ENCODE results near the gene SLC6A8. TPM values are rescaled to one million over a fixed set of nuclear protein-coding genes. Genes with fewer than 3 reads are reported as not detected.

SLC6A8 gene
- total and polyA plus RNA-seq, 5 donors from 2014 or later, result 0.08 to 3.4 (median 0.28) TPM

- DNase-seq, result peak; percentile 58 to 72 (median 71)
- Mint-ChIP-seq H3K9me3 (peaks cover 0 to 1% (median 0%) of the 10 kb centered on the region in 7 donors), H3K27ac (peak overlapping the region in 1 of 3 donors; percentile 5), H3K4me1 (peaks cover 0 to 8% (median 6%) of the 10 kb centered on the region in 4 donors), H3K27me3 (peaks cover 12% of the 10 kb centered on the region), H3K36me3 (no peaks in the 10 kb centered on the region), H3K4me3 (peak overlapping the region in 3 of 4 donors; percentile 48 to 91 (median 65))
- ATAC-seq (ENCODE audit: low read depth in 2 of 2), result peak; percentile 87 to 91
- no peak overlapping the region for H3K27ac ChIP-seq (ENCODE audit: insufficient read depth, low read length, poor library complexity, severe bottlenecking)
- H3K36me3 ChIP-seq (ENCODE audit: control insufficient read depth, insufficient read depth, low read length), result no peaks in the 10 kb centered on the region
- no peak overlapping the region for H3K4me3 ChIP-seq (ENCODE audit: low read depth, low read length)
- H3K27me3 ChIP-seq (ENCODE audit: control insufficient read depth, insufficient read depth, low read length), result no peaks in the 10 kb centered on the region
- no peaks in the 10 kb centered on the region for H3K4me1 ChIP-seq (ENCODE audit: control insufficient read depth, insufficient read depth, low read length, poor library complexity, severe bottlenecking)
- H3K9me3 ChIP-seq (ENCODE audit: control insufficient read depth in 2 of 2, low read length in 2 of 2), result no peaks in the 10 kb centered on the region
Measured at GRCh38 chrX:153667956-153668396, 19.8 kb upstream of the SLC6A8 start.

- Histone ChIP-seq H3K27ac (ENCODE audit: insufficient read depth, low read length, poor library complexity, severe bottlenecking) (no peak overlapping the region), H3K36me3 (ENCODE audit: control insufficient read depth, insufficient read depth, low read length) (no peaks in the 10 kb centered on the region), H3K27me3 (ENCODE audit: control insufficient read depth, insufficient read depth, low read length) (no peaks in the 10 kb centered on the region), H3K9me3 (ENCODE audit: control insufficient read depth in 2 of 2, low read length in 2 of 2) (no peaks in the 10 kb centered on the region), H3K4me1 (ENCODE audit: control insufficient read depth, insufficient read depth, low read length, poor library complexity, severe bottlenecking) (no peaks in the 10 kb centered on the region), H3K4me3 (ENCODE audit: low read depth, low read length) (no peak overlapping the region)
- no peak for ATAC-seq (ENCODE audit: low read depth in 2 of 2)
- no peak for DNase-seq
- H3K36me3 Mint-ChIP-seq, result no peaks in the 10 kb centered on the region
- H3K9me3 Mint-ChIP-seq, result peaks cover 0 to 1% (median 0%) of the 10 kb centered on the region in 7 donors
- H3K27ac Mint-ChIP-seq, result peak overlapping the region in 1 of 3 donors; percentile 5
- peaks cover 0 to 8% (median 6%) of the 10 kb centered on the region in 4 donors for H3K4me1 Mint-ChIP-seq
- no peak overlapping the region for H3K4me3 Mint-ChIP-seq
- peaks cover 12% of the 10 kb centered on the region for H3K27me3 Mint-ChIP-seq
Measured at GRCh38 chrX:153668423-153669173, 19.1 kb upstream of the SLC6A8 start.

DNA sequence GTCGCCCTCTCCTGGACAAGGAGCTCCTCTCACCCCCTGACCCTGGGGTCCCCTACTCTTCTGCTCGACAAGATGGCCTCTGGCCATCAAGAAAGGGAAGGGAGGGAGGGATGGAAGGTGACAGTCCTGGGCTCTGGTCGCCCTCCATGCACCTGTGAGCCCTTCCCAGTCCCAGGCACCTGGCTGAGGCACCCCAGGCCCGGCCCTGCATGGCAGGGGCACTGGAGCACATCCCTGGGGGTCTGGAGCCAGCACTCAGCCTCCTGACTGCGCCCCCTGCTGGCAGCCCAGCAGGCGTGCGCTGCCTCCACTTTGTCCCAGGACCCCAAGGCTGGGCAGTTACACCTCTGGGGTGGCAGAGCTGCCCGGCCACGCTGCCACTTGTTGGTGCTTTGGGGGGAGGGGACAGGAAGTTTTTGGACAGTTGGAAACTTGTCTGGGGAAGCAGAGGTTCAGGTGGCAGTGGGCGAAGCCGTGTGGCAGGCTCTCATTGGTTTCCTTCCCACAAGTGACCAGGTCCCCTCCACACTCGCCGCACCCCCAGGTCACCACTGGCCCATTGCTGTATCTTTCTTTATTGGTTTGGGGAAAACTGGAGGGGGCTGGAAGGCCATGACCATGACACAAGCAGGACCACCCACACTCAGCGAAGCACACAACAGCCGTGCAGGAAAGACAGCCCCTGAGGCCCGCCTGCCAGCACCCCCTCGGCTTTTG lies 18.4 kb upstream of the SLC6A8 start:
- DNase-seq (peak; percentile 10 to 38 (median 29)), ATAC-seq (ENCODE audit: low read depth in 2 of 2) (no peak)
- Histone ChIP-seq H3K4me1 (ENCODE audit: control insufficient read depth, insufficient read depth, low read length, poor library complexity, severe bottlenecking) (no peaks in the 10 kb centered on the region), H3K27me3 (ENCODE audit: control insufficient read depth, insufficient read depth, low read length) (no peaks in the 10 kb centered on the region), H3K36me3 (ENCODE audit: control insufficient read depth, insufficient read depth, low read length) (no peaks in the 10 kb centered on the region), H3K27ac (ENCODE audit: insufficient read depth, low read length, poor library complexity, severe bottlenecking) (no peak overlapping the region), H3K4me3 (ENCODE audit: low read depth, low read length) (no peak overlapping the region), H3K9me3 (ENCODE audit: control insufficient read depth in 2 of 2, low read length in 2 of 2) (no peaks in the 10 kb centered on the region)
- H3K4me3 Mint-ChIP-seq, result no peak overlapping the region
- H3K27me3 Mint-ChIP-seq, result peaks cover 15% of the 10 kb centered on the region
- H3K9me3 Mint-ChIP-seq, result peaks cover 0 to 1% (median 0%) of the 10 kb centered on the region in 7 donors
- H3K36me3 Mint-ChIP-seq, result no peaks in the 10 kb centered on the region
- H3K27ac Mint-ChIP-seq, result peak overlapping the region in 1 of 3 donors; percentile 52
- H3K4me1 Mint-ChIP-seq, result peaks cover 0 to 9% (median 6%) of the 10 kb centered on the region in 4 donors

DNA sequence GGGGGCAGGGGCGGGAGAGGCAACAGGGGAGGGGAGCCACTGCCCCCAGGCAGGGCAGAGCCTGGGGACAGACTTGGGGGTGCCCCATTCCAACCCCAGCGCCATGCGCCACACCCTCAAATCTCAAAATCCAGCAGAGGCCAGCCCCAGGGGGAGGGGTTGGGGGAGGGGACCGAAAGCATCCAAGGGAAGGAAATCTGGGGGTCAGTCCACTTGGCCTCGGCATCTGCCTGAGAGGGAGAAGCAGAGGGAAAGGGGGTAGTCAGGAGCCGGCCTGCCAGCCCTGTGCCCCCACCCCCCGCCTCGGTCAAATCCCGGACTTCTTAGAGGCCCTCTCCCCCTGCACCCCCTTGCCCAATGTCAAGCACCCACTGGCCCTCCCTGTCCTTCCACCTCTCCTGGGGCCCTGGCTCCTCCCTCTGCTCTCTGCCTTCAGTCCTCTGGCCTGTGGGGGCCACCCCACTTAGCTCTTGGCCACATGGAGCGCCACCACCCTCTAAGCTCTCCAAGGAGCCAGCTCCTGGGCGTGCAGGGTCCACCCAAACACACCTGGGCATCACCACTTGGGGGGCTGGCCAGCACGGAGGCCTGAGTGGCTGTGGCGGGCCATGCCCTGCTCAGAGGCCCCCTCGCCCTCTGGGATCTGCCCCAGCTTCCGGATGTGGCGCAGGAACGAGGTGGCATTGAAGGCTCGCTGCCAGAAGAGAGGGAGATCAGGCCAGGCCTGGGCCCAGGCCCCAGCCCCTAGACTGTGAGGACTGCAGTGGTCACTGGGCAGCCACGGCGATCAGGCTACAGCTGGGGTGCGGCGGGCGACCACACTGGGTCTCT lies 17.6 kb upstream of the SLC6A8 start:
- H3K9me3 ChIP-seq (ENCODE audit: control insufficient read depth in 2 of 2, low read length in 2 of 2), result no peaks in the 10 kb centered on the region
- DNase-seq, result no peak

DNA sequence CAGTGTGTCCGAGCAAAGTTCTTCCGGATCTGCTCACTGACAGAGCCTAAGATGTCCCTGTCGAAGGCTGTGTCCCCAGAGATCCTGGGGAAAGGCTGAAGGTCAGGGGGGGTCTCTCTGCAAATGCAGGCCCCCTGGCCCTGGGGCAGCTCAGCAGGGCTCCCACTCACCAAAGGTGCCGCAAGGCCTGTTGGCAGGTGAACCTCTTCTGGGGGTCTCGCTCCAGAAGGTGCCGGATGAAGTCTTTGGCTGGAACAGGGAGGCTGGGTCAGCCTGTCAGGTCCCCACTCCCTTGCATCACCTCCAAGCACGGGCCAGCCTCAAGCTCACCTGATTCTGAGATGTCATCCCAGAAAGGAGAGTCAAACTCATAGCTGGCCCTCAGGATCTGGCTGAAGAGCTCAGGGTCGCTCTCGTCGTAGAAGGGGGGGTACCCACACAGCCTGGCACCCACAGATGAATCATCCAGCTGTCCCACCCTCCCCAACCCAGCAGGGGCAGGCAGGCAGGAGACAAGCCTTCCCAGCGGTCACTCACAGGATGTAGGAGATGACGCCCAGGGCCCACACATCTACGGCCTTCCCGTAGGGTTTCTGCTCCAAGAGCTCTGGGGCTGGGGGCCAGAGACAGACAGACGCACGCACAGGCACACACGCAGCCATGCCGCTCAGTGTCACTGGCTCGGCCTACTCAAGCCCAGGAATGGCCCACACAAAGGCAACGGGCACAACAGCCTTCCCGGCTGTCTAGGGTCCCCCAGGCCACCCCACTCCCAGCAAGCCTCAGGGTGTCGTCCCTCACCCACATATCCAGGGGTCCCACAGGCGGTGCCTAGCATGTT lies 16.8 kb upstream of the SLC6A8 start:
- H3K4me1 Mint-ChIP-seq, result peaks cover 0 to 9% (median 6%) of the 10 kb centered on the region in 4 donors

More for the DNA sequence above, 17.6 kb upstream of the SLC6A8 start:
- no peak overlapping the region for H3K4me3 ChIP-seq (ENCODE audit: low read depth, low read length)
- H3K4me1 Mint-ChIP-seq, result peaks cover 0 to 9% (median 6%) of the 10 kb centered on the region in 4 donors
- H3K27ac Mint-ChIP-seq, result no peak overlapping the region
- no peak overlapping the region for H3K4me3 Mint-ChIP-seq
- H3K27me3 ChIP-seq (ENCODE audit: control insufficient read depth, insufficient read depth, low read length), result no peaks in the 10 kb centered on the region
- peaks cover 0 to 1% (median 0%) of the 10 kb centered on the region in 7 donors for H3K9me3 Mint-ChIP-seq
- ATAC-seq (ENCODE audit: low read depth in 2 of 2), result no peak
- H3K4me1 ChIP-seq (ENCODE audit: control insufficient read depth, insufficient read depth, low read length, poor library complexity, severe bottlenecking), result no peaks in the 10 kb centered on the region
- no peaks in the 10 kb centered on the region for H3K36me3 Mint-ChIP-seq
- no peaks in the 10 kb centered on the region for H3K36me3 ChIP-seq (ENCODE audit: control insufficient read depth, insufficient read depth, low read length)
- H3K27me3 Mint-ChIP-seq, result peaks cover 20% of the 10 kb centered on the region
- no peak overlapping the region for H3K27ac ChIP-seq (ENCODE audit: insufficient read depth, low read length, poor library complexity, severe bottlenecking)

GRCh38 chrX:153671589-153672530 lies 15.9 kb upstream of the SLC6A8 start:
- Histone ChIP-seq H3K27me3 (ENCODE audit: control insufficient read depth, insufficient read depth, low read length) (no peaks in the 10 kb centered on the region), H3K36me3 (ENCODE audit: control insufficient read depth, insufficient read depth, low read length) (no peaks in the 10 kb centered on the region), H3K4me3 (ENCODE audit: low read depth, low read length) (no peak overlapping the region), H3K9me3 (ENCODE audit: control insufficient read depth in 2 of 2, low read length in 2 of 2) (no peaks in the 10 kb centered on the region), H3K4me1 (ENCODE audit: control insufficient read depth, insufficient read depth, low read length, poor library complexity, severe bottlenecking) (no peaks in the 10 kb centered on the region), H3K27ac (ENCODE audit: insufficient read depth, low read length, poor library complexity, severe bottlenecking) (no peak overlapping the region)
- Mint-ChIP-seq H3K27me3 (peaks cover 24% of the 10 kb centered on the region), H3K27ac (no peak overlapping the region), H3K4me1 (peaks cover 0 to 9% (median 6%) of the 10 kb centered on the region in 4 donors), H3K36me3 (no peaks in the 10 kb centered on the region), H3K9me3 (peaks cover 0 to 1% (median 0%) of the 10 kb centered on the region in 7 donors), H3K4me3 (no peak overlapping the region)
- no peak for ATAC-seq (ENCODE audit: low read depth in 2 of 2)
- no peak for DNase-seq

More for the DNA sequence above, 16.8 kb upstream of the SLC6A8 start:
- no peaks in the 10 kb centered on the region for H3K4me1 ChIP-seq (ENCODE audit: control insufficient read depth, insufficient read depth, low read length, poor library complexity, severe bottlenecking)
- no peaks in the 10 kb centered on the region for H3K9me3 ChIP-seq (ENCODE audit: control insufficient read depth in 2 of 2, low read length in 2 of 2)
- Mint-ChIP-seq H3K27ac (no peak overlapping the region), H3K9me3 (peaks cover 0 to 1% (median 0%) of the 10 kb centered on the region in 7 donors), H3K27me3 (peaks cover 24% of the 10 kb centered on the region), H3K36me3 (no peaks in the 10 kb centered on the region), H3K4me3 (no peak overlapping the region)
- no peak overlapping the region for H3K4me3 ChIP-seq (ENCODE audit: low read depth, low read length)
- H3K27me3 ChIP-seq (ENCODE audit: control insufficient read depth, insufficient read depth, low read length), result no peaks in the 10 kb centered on the region
- no peaks in the 10 kb centered on the region for H3K36me3 ChIP-seq (ENCODE audit: control insufficient read depth, insufficient read depth, low read length)
- DNase-seq (no peak), ATAC-seq (ENCODE audit: low read depth in 2 of 2) (no peak)
- no peak overlapping the region for H3K27ac ChIP-seq (ENCODE audit: insufficient read depth, low read length, poor library complexity, severe bottlenecking)
